Endometrium (tissue), 2 donors: ENCODE results near the gene PTPN23.
"Not testable (repeated sequence)": the region's sequence is repeated elsewhere in the genome, so short reads cannot be mapped to it uniquely, and the experiment has no call there.

ENCODE experiments used
- FAIRE-seq: peaks from 2 replicates; lab custom pipeline; 2012; peaks lifted over from hg19 to GRCh38; lab: Jason Lieb, UNC
- donor health status: control.
- donor health status: control.

Gene PTPN23

GRCh38 chr3:47452453-47453215 is 71.8 kb downstream of the PTPN23 start:
- no peak for FAIRE-seq

- FAIRE-seq: no peak
Measured at GRCh38 chr3:47455806-47456452, 75.1 kb downstream of the PTPN23 start.

- no peak for FAIRE-seq
Measured at GRCh38 chr3:47456984-47457383, 76.2 kb downstream of the PTPN23 start.

- not testable (repeated sequence) for FAIRE-seq
Measured at GRCh38 chr3:47459534-47460085, 78.8 kb downstream of the PTPN23 start.
